Measurements from ENCODE around the gene PTGIS.

Gene PTGIS

GRCh38 chr20:49526568-49526967, 41.4 kb downstream of the PTGIS start:
- no peak overlapping the region for H3K4me3 ChIP-seq (replicated peaks; ENCODE audit: insufficient read depth, low read length)
- H3K27ac ChIP-seq (replicated peaks) = no peak overlapping the region
- TF ChIP-seq GABPA (IDR thresholded peaks at IDR 0.05; ENCODE audit: low read depth) (no peak), REST (IDR thresholded peaks at IDR 0.05; ENCODE audit: insufficient replicate concordance, low read depth) (no peak), CTCF (IDR thresholded peaks at IDR 0.05; ENCODE audit: insufficient read depth, low read length) (no peak), POLR2AphosphoS5 (IDR thresholded peaks at IDR 0.05; ENCODE audit: low read depth) (no peak), SPI1 (IDR thresholded peaks at IDR 0.05; ENCODE audit: borderline replicate concordance, low read depth) (no peak)
- no peak for DNase-seq (ENCODE audit: low read depth in 1 of 2, low spot score in 1 of 2)
- H3K27me3 ChIP-seq (ENCODE audit: insufficient read depth, poor library complexity, severe bottlenecking) = peaks cover 7% of the 10 kb centered on the region

GRCh38 chr20:49526056-49526455, 41.9 kb downstream of the PTGIS start:
- no peak for DNase-seq (ENCODE audit: low read depth in 1 of 2, low spot score in 1 of 2)
- H3K27me3 ChIP-seq (ENCODE audit: insufficient read depth, poor library complexity, severe bottlenecking) = peaks cover 7% of the 10 kb centered on the region
- H3K4me3 ChIP-seq (replicated peaks; ENCODE audit: insufficient read depth, low read length) = no peak overlapping the region
- TF ChIP-seq CTCF (IDR thresholded peaks at IDR 0.05; ENCODE audit: insufficient read depth, low read length) (no peak), REST (IDR thresholded peaks at IDR 0.05; ENCODE audit: insufficient replicate concordance, low read depth) (no peak)
- H3K27ac ChIP-seq (replicated peaks) = no peak overlapping the region

GRCh38 chr20:49523767-49524360, 44.1 kb downstream of the PTGIS start:
- Histone ChIP-seq H3K4me3 (replicated peaks; ENCODE audit: insufficient read depth, low read length) (no peak overlapping the region), H3K27me3 (ENCODE audit: insufficient read depth, poor library complexity, severe bottlenecking) (peaks cover 7% of the 10 kb centered on the region), H3K27ac (replicated peaks) (no peak overlapping the region)
- TF ChIP-seq SPI1 (IDR thresholded peaks at IDR 0.05; ENCODE audit: borderline replicate concordance, low read depth) (no peak), POLR2AphosphoS5 (IDR thresholded peaks at IDR 0.05; ENCODE audit: low read depth) (no peak), REST (IDR thresholded peaks at IDR 0.05; ENCODE audit: insufficient replicate concordance, low read depth) (no peak), GABPA (IDR thresholded peaks at IDR 0.05; ENCODE audit: low read depth) (no peak), CTCF (IDR thresholded peaks at IDR 0.05; ENCODE audit: insufficient read depth, low read length) (no peak)
- no peak for DNase-seq (ENCODE audit: low read depth in 1 of 2, low spot score in 1 of 2)
